Hematopoietic multipotent progenitor cell treated with erythropoietin and hydrocortisone succinate and interleukin-3 and kit ligand, for 4 days (in vitro differentiated cells): ENCODE measurements around the gene RALGAPA2.

Source experiments
- DNase-seq: peaks from one replicate; pipeline ENCODE4 v3.0.0-alpha.2; 2015

RALGAPA2 gene

DNA sequence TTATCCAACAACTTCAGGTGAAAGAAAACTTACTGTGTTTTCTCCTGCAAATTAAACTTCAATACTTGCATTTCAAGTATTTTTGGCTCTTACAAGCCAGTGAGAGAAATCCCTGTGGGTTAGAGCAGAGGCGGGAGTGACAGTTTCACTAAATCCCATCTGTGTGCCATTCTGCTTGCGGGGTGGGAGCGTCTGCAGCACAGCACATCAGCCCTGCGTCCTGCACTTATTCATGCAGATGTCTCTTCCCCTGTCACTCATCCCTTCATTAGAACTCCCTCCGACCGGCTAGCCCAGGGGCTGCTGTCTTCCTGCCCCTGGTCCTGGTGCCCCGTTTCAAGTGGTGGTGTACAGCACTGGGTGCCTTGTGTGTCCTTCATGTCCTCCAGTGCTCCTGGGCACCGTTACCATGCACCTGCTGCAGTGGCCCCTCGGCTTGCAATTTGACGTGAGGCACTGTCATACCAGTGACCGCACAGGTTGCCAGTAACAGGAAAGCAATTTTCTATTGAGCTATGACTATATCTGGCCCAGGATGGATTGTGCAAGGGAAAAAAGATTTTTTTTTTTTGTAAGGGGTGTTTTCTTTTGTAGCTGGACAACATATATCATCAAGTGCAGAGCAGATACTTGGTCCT, 285.1 kb downstream of the RALGAPA2 start:
- DNase-seq, result no peak

DNA sequence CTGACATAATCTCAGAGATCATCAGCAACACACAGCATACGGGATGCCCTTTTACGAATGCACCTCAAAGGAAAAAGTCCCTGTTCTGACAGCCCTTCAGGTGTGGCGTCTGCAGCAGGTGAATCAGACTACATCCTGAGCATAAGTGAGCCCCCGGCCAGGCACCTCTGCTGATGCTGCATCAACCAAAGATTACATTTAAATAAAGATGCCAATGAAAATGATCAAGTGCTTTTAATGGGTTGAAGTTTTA, 285.9 kb downstream of the RALGAPA2 start:
- DNase-seq, result no peak

DNA sequence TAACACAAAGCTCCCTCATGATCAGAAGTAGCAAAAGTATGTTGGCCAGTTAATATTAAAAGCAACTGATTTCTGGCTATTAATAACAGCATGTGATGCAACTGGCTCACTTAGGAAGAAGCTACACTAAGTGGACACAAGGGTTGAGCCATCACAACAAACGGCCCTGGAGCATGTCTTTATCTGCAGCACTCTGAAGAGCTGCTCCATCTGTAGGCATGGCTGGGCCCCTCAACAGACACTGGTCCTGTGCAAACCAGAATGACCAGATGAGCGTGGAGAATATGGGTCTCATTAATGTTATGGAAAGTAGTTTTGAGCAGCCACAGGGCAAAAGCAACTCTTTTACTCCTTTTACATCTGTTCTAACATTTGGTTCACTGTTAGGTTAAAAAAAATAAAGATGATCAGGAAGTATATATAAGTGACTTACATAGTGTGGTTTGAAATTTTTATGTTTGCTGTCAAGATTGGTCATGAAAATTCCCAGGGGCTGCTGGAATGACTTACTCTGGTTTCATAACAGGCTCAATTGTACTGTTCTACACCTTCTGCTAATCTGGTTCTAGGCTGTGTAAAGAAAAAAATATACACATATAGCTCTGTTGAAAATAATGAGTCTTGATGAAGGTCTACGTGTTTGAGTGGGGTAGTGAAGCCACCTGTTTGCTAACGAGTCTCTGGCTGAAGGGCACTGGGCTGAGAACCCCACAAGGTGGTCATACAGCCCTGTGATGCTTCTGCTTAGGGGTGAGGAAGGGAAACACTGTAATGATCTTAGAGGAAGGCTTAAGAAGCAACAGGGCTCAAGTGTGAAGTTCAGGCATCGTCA, 286.4 kb downstream of the RALGAPA2 start:
- no peak for DNase-seq

DNA sequence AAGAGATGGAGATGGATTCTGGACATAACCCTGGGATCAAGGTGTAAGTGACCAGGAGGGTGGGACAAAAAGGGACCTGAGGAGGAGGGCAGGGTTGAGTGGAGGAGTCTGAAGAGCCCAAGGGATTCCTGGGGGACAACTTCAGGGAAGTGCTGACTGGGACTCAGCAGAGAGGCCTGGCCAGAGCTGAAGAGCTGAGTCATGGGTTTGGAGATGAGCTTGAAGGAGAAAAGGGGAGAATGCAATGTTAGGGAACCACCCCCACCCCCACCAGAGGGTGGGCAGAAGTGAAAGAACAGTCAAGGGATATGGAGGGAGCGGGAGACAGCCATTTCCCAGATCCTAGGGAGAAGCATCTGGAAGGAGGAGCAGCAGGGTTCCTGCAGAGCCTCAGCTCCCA, 289.3 kb downstream of the RALGAPA2 start:
- no peak for DNase-seq

DNA sequence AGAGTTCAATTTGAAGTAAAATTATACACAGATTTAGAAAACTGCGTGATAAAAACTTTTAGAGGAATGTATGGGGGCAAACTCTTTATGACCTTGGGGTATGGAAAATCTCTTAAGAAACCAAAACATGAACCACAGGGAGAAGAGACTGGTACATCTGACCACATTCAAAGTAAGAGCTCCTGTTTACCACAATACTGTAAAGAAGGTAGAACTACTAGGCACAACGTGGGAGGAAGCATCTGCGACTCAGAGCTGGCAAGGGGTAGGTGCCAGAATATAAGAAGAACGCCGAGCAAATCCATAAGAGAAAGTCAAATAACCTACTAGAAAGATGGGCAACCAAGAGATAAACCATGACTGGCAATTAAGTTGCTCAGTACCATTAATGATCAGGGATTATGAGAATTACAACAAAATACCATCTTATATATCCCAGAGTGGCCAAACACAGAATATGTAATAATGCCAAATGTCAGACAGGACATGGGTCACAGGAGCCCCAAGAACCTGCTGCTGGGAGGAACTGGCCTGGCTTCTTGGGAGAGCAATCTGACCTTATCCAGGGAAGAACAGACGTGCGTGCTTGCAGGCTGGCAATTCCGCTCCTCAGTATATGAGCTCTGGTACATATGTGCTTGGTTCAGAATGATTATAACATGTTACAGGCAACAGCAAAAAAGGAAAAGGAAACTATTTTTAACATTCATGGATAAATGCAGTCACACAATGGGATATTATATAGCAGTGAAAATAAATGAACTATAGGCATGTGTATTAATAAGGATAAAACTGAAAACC, 294.4 kb downstream of the RALGAPA2 start:
- DNase-seq, result no peak

DNA sequence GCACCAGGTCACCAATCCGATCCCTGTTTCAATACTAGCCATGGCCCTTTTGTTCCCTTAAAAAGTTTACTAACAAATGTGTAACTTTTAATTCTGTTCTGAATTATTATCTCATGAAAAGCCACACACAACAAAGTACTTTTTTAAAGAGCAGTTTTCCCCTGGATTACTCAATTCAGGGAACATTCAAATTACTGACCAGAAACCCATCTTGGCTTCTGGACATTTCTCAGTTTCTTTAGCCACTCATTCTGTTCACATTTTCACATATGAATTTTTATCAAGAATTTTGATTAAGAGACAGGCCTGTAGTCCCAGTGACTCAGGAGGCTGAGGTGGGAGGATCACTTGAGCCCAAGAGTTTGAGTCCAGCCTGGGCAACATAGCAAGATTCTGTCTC, 297.1 kb downstream of the RALGAPA2 start:
- no peak for DNase-seq

DNA sequence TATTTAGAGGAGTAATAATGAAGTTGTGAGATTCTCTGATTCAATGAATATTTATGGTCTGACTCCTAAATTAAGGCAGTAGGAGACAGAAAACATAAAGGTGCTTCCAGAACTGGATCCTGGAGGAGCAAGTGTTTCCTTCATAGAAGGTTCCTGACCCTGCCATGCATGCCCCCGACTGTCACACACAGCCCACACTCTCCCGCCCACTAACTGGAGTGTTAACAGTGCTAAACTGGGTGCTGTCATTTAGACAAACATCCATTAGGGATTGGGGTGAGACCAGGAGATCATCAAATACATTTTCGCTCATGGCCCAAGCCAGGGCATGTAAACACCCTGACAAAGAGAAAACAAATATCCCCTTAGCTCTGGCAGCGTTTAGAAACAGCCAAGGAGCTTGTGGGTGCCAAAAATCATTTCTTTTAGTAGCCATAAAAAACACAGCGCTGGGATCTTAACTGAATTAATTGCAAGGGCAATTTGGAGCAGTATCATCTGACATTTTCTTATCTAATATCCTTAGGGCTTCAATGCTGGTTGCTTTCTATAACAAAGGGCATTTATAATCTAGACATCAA, 297.7 kb downstream of the RALGAPA2 start:
- DNase-seq, result no peak

DNA sequence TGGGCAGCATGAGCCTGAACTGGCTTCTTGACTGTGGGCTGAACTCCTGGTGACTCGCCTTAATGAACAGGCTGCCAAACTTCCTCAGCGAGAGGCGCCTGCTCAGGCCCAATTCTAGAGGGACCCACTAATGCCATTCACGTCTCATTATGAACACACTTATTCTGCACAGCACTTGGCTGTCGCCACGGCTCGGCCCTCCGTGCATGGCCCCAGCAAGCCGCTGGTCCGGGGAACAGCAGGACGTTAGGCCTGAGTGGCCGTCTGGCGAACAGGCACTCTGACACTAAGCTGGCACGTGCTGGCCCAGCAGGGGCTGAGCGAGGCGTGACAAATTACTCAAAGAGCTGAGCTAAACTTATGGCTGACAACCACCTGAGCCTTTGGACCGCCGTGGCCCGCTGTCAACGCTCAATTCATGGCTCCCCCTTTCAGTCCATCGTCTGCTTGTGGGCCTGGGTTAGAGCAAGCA, 298.6 kb downstream of the RALGAPA2 start:
- DNase-seq, result no peak

DNA sequence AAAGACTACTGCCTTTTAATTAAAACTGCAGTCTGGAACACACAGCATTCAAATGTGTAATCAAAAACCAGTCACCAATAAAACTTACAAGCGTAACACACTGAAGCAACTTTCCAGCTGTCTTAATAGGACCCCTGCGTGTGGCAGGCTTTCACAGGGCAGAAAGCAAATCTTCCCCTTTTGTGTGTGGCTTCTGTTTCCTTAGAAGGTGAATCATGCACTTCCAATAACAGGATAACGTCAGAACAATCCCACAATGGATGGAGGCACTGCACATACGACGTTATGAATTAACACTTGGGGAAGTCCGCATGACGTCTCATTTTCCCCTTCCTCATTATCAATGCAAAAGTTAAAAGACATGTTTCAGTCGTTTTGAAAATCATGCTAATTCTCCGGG, 299.7 kb downstream of the RALGAPA2 start:
- DNase-seq, result no peak

DNA sequence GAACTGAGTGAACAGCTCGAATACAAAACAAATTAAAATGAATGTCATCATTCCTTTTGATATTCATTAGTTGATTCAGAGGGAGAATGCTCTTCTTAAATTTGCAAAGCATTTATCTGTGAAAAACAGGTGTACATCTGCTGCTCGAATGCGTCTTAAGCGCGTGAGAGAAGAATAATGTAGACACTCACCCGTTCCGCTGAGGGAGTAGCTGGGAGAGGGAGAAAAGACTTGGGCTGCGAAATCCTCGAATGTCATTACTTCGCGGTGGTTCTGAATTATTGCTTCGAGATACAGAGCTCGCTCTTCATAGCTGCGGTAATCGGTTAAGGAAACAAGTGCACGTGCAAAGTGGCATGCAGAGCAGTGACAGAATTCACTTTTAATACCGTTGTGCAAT, 300.6 kb downstream of the RALGAPA2 start:
- no peak for DNase-seq

DNA sequence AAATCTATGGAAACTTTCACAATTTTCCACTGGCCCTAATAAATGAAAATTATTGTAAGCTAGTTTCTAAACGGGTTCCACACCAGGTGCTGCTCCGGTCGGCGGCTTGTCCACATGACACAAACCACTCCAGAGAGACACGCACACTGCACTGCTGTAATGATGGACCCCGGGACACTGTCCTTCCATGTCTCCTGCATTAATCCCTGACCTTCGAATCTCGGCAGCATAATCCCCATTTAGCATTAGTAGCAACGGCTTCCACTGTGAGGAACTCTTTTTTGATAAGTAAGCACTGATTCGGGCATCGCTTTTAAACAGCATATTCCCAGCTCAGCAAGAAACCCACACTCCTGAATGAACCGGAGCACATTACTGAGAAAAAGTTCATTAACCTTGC, 301.0 kb downstream of the RALGAPA2 start:
- DNase-seq, result no peak

DNA sequence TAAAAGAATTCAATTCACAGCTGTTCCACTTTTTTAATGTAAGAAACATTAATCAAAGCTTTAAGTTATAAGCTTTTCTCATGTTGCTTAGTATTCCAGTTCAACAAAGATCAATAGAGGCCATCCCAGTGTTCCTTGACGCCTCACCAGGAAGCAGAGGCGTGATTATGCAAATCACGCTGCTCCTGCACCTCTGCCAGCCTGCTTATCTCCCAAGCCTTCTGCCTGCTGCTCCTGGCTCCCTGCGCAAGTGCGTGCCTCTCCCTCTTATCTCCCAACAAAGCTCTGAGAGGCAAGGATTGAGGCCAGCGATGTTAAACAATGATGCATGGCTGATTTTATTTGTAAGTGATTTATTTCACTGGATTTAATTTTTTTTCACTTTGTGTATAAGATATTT, 301.8 kb downstream of the RALGAPA2 start:
- DNase-seq, result peak; percentile 76

DNA sequence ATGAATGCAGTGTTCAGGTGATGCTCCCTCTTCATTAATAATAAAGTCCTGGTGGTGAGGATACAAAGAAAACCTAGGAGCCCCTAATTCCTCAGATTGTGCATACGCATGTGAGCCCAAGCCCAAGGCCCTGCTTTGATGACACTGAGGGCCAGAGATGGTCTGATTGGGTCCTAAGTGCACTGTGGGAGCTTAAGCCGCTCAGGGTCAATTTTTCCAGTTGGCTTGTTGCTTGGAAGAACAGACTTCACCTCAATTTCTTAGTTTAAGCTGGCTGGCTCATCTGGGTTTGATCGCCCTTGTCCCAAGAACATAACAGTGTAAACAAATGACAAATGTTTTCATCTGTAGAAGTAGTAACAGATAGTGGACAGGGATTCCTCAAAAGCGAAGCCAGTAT, 303.1 kb downstream of the RALGAPA2 start:
- DNase-seq, result no peak

DNA sequence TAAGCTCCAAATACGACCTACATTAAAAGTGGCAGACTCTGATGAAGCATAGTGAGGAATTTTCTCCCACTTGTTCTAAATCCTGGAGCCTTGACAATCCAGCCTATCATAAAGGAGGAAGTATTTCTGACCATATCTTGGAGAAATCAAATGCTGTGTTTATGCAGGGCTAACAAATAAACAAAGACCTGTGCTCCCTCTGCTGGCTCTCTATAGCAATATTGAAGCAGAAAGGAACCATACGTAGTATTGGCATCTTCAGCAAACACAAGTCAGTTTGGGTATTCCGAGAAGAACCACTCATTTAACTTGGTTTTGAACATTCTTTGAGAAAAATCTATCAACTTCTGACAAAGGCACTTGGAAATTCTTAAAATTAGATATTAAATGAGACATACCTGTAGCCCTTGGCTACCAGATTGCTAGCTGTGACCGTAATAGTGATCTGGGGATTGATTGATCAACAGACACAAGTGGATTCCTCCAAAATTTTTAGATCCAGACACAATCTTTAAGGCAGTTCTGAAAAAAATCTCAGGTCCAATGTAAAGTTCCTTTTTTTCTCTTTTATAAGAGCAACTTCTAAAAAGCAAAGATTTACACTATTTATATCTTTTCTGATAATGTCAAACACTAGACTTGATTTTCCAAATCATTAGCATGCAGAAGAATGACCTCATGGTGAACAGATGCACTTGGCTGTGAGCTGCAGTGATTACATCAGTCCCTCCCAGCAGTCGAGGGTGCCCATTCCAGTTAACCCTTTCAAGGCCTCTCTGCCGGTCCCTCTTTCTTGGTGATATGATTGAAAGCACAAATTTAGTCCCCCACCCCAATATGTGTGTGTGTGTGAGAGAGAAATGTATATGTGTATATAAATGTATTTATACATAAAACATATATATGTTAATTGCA, 304.3 kb downstream of the RALGAPA2 start:
- DNase-seq, result peak; percentile 17

DNA sequence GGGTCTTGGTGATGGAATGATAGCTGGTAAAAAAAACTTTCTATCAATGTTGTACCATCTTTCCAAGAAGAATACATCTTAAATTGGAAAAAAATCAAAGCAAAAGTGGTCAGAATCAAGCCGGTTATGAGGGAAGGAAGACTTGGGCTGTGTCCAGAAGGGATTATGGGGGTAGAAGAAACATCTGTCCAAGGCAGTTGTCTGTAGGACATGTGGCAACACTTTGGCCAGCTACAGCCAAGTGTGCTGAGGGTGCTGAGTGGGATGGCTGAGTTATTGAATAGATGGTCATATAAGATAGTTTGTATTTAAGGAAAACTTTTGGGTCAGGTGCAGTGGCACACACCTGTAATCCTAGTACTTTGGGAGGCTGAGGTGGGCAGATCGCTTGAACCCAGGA, 306.1 kb downstream of the RALGAPA2 start:
- no peak for DNase-seq

DNA sequence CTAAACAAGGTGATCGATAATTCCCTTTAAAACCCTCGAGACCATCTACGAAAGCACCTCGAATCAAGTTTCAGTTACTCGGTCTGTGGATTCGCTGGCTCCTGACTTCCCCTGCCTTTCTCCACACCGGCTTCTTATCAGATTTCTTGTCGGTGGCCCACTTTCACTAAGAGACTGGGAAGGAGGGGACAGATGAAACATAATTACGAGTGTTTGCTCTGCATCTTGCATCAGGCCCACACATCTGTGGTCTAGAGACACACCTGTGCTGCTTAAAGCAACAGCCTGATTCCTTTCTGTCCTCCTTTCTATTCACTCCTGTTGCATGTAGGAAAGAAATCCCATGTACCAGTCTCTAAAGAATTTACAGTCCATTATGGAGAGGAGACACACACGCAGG, 306.8 kb downstream of the RALGAPA2 start:
- no peak for DNase-seq

DNA sequence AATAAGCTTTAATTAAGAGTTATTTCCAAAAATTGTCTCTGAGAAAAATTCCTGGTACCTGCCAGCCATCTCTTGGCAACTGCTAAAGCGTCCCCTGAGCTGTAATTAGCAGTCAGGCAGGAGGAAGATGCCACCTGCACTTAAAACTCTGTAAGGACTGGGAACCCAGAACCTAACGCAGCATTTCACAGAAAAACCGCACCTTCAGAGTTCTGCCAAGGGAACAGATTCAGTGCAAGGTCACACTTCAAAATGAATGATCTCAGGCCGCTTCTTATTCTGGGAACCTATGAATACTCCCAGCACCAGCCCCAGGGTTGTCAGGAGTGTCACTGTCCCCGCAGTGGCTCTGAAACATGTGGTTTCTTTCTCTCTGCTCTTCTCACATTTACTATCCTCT, 307.8 kb downstream of the RALGAPA2 start:
- no peak for DNase-seq

DNA sequence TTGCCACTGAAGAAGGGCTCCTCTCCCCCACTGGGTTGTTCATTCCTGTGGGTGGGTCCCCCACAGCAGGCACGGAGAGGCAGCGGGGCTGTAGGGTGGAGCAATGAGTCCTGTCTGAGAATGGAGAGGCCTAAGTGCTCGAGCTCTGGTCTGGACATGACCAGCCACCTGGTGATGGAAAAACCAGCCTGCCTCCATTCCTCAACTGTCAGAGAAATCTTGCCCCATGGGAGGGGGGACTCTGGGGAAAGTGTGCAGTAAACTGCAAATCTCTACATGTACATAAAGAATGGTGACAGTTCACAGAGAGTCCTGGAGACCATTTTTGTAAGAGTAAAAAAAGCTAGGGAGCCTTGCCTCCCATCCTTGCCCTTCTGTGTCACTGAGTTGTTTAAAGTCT, 310.5 kb downstream of the RALGAPA2 start:
- no peak for DNase-seq

DNA sequence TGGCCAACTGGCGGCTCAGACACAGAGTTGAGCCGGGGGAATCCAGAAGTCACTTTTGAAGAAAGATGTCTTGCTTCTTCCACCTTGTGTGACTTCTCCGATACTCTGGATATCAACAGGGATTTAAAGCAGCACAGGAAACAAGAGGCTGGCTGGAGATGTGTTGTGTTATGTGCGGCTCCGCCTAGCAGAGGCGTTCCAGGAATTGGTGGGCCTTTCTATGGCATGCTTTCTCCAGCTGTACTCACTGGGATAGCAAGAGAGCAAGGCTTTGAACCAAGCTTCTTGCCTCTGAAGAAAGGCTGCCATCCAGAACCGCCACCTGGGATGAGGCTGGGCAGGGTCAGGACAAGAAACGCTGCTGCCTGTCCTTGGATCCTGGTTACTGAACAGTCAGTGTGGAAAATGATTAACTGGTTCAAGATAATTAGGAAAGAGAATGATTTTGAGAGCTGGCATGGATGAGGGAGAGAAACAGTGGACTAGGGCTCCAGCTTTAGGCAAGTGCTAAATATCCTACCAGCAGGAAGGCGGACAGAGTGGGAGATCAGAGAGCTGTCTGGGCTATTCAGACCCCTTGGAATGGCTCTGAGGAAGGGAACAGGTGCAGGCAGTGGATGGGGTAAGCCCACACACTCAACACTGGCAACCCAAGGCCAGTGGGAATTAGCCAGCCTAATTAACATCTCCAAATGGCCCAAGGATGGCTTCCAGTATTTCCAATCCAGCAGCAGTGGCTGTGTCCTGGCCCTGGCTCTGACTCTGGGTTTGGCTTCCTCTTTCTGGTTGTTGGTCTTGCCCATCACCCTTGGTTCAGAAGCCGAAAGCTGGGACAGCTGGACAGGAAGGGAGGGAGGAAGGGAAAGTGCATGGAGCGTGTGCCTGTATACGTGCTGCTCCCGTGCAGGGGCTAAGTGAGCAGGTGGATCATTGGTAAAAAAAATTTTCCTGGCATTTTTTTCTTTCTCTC, 312.6 kb downstream of the RALGAPA2 start:
- DNase-seq, result no peak

DNA sequence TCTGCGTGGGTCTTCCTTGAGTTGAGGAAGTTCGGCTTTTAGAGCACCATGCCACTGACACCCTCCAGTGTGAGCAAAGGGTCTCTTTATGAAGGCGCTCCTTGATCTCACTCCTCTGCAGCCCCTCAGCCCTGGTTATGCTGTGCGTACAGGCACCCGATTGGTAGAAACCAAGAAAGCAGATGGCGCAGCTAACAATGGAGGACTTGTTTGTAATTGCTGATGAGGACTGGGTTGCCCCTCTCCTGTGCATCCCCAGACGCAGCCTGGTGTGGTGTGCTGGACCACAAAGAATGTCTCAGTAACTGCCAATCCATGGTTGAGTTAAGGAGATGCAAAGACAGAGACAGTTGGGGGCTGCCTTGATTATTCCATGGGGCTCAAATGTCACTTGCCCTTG, 314.3 kb downstream of the RALGAPA2 start:
- no peak for DNase-seq

DNA sequence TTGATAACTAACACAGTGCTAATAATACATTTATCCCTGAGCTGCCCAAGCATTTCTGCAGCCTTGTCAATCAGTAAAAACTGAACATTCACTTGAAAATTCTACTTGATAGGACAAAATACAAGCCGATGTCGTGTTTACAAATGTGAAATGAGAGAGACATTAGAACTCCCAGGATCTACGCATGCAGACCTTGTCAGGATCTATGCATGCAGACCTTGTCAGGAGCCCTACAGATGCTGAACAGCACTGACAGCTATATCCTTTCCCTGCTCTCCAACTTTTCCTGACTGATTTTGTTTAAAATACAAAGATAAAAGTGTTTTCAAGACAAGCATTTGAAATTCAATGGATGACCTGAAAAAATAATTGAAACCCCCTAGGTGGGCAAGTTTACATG, 315.6 kb downstream of the RALGAPA2 start:
- DNase-seq, result no peak
